Right lung (tissue), 5 donors: ENCODE measurements around the gene CCDC187. TPM values are rescaled to one million over a fixed set of nuclear protein-coding genes. Genes with fewer than 3 reads are reported as not detected.
"Not testable (repeated sequence)": the region's sequence is repeated elsewhere in the genome, so short reads cannot be mapped to it uniquely, and the experiment has no call there.

Source experiments
- DNase-seq, 2 donors: peaks; one replicate each; pipeline ENCODE4 v3.0.0-alpha.2; 2013
- polyA plus RNA-seq, 5 donors: library from polyadenylated mRNA; unstranded; fragments of 120-200 nt; gene quantifications; one replicate each; pipeline versions ENCODE4 v1.2.1 to v1.2.3, GENCODE V29; 2013; ENCODE audit warnings: inconsistent platforms in 1 of 5, low replicate concordance in 1 of 5; ENCODE audit not compliant: insufficient read length in 5 of 5, insufficient read depth in 1 of 5

Gene CCDC187
- polyA plus RNA-seq, 5 donors: 0.65 to 2.9 (median 1.8) TPM

DNA sequence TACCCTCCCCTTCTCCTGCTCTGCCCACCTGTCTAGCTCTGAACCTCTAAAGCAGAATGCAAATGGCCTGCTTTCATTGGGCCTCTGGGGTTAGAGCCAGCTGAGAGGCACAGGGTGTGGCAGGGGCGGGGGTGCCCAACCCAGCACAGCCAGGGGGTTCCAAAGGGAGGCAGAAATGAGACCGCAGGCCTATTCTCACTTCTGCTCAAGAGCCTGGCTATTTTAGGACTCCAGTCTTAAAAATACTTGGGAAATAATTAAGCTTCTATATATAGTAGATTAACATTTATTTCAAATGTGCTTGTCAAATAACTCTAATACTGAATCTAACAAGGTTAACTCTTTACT is 63.9 kb downstream of the CCDC187 start:
- DNase-seq: no peak

DNA sequence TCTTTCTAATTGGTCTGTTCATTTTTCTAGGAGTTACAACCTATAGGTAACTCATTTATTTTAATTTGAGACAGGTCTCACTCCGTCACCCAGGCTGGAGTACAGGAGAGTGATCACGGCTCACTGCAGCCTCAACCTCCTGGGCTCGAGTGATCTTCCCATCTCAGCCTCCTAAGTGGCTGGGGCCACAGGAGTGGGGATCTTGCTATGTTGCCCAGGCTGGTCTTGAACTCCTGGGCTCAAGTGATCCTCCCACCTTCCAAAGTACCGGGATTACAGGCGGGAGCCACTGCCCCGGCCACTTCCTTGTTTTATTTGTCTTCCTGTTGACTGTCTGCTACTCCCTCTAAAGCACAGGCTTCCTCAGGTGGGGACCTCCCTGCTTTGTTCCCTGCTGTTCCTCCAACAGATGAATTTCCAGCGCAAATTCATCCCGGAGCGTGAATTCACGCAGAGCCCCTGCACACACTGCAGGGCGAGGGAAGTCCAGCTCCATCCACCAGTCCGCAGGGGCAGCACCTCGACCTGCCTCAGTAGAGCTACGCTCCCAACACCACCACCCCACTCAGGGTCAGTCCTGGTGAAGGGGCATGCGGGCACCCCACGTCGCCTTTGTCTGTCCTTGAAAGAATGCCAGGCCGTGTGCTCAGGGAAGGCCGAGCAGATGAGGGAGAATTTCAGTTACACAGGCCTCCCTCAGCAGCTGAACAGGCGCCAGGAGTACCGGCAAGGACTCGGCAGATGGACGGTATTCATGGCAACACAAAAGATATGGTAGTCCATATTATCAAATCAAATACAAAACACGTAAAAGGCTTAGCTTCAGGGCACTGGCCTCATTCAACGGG is 64.5 kb downstream of the CCDC187 start:
- DNase-seq: no peak

DNA sequence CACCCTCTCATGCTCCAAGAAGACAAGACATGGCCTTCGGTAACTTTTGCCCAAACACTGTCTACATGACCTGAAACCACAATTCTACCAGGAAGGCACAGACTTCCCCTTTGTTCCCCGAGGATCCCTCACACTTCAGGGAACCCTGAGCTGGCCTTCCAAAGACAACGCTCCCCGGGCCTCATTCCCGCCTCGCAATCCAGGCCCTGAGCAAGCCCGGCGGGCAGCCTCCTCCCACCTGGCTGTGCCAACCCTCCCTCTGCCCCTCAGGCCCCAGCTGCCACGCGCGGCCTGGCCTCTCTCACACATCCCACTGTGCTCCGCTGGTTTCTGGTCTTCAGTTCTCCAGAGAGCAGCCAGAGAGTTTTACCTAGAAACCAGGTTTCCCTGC is 65.6 kb downstream of the CCDC187 start:
- no peak for DNase-seq

DNA sequence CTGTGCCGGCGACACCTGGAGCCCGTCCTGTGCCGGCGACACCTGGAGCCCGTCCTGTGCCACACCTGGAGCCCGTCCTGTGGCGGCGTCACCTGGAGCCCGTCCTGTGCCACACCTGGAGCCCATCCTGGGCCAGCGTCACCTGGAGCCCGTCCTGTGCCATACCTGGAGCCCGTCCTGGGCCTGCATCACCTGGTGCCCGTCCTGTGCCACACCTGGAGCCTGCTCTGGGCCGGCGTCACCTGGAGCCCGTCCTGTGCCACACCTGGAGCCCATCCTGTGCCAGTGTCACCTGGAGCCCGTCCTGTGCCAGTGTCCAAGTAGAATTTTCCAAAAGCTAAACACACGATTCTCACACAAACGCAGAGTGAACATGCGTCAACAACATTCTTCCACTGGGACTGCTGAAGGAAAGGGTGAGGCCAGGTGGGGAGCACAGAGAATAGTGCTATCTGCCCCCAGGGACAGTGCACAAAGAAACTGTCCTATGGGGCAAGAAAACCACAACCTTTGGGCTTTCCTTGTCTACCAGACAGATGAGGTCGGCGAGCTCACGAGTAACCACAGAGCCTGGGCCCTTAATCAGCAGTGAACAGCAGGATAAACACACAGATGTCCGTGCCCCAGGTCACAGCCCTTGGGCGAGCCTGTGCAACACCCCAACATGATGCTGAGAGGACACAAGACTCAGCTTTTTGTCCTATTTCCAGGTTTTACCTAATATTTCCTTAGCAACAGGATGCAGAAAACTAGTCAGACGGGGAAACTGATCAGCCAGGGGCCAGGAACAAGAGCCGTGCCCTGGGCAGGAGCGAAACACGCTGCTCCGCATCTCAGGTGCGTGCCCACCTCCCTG is 66.2 kb downstream of the CCDC187 start:
- no peak for DNase-seq

DNA sequence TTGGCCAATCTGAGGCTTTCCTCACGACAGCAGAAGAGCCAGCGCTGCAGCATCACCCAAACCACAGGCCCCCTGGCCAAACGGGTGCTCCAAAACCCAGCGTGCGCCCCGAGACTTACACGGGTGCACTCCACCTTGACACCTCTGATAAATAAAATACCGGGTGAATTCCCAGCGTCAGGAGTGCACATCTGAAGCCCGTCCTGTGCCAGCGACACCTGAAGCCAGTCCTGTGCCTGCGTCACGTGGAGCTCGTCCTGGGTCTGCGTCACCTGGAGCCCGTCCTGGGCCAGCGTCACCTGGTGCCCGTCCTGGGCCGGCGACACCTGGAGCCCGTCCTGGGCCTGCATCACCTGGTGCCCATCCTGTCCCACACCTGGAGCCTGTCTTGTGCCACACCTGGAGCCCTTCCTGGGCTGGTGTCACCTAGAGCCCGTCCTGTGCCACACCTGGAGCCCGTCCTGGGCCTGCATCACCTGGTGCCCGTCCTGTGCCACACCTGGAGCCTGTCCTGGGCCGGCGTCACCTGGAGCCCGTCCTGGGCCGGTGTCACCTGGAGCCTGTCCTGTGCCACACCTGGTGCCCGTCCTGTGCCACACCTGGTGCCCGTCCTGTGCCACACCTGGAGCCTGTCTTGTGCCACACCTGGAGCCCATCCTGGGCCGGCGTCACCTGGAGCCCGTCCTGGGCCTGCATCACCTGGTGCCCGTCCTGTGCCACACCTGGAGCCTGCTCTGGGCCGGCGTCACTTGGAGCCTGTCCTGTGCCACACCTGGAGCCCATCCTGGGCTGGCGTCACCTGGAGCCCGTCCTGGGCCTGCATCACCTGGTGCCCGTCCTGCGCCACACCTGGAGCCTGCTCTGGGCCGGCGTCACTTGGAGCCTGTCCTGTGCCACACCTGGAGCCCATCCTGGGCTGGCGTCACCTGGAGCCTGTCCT is 67.2 kb downstream of the CCDC187 start:
- not testable (repeated sequence) for DNase-seq

DNA sequence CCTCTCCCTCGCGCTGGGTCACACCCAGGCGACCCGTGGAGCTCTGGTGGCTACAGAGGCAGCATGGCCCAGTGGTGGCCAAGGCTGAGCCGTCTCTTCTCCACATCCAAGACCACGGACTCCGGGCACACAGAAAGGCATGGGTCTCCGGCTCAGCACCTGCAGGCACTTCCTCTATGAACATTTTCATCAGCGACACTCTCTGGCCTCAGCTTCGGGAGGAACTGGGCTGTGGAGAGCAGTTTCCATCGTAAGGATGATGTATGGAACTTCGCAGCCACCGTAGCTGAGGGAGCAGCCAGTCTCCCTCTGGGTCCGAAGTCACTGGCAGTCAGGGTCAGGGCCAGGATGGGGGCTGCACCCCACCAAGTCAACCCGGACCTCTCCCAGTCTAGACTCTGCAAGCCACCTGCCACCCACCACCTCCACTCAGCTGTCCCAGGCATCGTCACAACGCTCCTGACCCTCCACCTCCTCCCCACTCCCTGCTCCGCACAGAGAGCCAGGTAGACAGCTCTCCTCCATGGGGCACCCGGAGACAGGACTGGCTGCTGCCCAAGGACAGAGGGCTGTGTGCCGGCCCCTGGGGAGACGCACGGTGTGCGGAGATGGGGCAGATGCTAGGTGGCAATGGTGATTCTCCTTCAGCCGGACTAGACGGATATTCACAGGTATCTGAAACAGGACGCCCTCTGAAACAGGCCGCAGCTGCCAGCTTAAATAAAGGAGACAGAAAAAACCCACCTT is 68.0 kb downstream of the CCDC187 start:
- DNase-seq: no peak

DNA sequence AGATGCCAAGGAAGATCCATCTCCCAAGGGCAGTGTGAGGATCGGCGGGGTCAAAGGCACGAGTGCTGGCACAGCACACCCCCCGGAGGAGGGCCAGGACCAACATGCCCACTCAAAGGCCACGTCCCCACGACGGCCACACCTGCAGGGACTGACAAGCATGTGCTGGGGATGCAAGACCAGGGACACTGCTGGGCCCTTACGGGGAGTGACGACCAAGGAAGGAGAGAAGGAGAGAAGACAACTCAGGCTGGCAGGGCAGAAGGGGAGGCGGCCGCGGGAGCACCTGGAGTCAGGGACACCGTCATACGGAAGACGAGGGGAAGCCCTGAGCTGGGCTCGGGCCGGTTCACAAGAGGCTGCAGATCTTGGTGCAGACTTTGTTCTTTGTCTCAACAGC is 68.7 kb downstream of the CCDC187 start:
- no peak for DNase-seq

DNA sequence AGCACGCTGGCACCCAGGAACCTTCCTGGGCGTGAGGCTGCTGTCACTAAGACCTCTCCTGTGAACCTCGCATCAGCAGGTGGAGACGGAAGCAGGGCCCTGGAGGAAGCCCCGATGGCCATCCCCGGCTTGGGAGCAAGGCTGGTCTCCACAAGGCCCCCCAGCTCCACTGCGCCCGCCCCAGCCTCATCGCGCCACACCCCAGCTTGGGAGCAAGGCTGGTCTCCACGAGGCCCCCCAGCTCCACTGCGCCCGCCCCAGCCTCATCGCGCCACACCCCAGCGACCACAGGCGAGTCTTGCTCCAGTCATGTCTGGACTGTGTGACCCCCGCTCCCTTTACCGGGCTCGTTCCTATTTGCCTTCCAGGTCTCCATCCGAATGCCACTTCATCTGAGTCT is 69.3 kb downstream of the CCDC187 start:
- DNase-seq: no peak

DNA sequence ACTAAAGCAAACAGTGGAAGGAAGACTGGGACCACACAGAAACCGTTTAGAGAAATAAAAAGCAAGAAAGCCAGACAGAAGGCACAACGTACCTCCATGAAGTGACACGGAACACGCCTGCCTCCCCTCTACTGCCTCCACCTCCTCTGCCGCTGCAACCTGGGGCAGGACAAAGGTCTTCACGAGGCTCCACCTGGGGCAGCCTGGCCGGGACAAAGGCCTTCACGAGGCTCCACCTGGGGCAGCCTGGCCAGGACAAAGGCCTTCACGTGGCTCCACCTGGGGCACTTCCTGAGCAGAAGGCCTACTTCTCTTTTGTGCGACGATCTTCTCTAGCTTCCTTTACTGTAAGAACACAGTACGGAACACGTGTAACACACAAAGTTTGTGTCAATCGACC is 70.0 kb downstream of the CCDC187 start:
- DNase-seq: no peak

DNA sequence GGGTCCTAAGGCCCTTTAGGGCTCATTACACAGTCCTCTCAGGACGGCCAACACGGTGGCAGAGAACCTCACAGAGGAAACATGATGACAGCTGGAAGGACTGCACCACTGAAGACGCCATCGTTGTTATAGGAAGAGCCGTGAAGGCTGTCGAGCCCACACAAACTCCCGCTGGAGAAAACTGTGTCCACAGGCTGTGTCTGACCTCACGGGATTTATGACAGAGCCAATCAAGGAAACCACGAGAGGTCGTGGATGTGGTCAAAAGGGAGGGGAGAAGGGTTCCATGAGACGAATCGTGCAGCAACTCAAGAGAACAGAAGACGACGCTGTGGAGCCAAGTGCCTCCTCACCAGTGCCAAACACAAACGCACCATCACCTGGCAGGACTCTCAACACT is 70.5 kb downstream of the CCDC187 start:
- no peak for DNase-seq

DNA sequence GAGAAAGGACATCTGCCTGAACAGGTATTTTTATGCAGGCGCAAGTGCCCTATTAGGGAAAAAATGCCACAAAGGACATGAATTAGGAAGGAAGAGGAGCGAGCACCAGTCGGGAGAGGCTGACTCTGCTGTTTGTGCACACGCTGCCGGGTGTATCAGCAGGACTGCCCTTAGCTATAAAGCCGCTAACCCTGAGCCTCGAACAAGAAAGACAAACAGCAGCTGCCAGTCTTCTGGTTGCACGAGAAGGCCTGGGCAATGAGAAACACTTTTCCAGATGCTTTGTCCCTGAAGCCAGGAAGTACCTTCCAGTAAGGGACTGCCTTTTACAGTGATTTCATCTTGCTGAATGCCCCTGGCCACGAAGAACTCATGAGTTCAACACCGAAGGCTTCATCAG is 70.9 kb downstream of the CCDC187 start:
- DNase-seq: no peak

DNA sequence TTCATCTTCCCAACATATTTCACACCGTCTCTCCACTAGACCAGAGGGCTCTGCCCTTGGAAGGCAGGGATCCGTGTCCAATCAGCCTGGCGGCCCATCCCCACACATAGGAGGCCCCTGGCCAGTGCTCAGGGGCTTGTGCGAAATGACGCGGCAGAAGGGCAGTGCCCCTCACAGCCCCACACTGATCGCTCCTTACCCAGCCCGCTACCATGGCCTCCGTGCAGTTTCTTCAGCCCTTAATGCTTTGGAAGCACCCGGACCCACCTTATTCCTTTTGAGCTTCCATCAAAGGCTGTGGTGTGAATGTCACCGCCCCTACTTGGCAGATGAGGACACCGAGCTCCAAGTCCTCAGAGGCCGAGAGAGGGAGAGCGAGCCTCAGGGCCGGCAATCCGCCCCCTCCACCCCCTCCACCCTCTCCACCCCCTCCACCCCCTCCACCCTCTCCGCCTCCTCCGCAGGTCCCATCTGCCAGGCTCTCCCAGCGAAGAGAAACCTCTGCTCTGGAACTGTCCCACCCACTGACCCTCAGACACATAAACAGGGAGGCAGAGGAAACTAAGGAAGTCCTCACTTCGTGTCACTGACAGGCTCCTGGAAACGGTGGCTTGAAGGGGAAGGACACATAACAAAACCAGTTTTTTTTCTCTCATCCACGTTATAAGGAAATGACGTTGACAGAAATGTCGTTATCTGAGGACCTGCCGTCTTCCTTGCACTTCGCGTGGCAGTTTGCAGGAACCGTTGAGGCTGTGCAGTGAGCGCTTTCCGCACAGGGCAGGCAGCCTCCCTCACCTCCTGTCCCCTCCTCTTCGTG is 72.2 kb downstream of the CCDC187 start:
- no peak for DNase-seq

DNA sequence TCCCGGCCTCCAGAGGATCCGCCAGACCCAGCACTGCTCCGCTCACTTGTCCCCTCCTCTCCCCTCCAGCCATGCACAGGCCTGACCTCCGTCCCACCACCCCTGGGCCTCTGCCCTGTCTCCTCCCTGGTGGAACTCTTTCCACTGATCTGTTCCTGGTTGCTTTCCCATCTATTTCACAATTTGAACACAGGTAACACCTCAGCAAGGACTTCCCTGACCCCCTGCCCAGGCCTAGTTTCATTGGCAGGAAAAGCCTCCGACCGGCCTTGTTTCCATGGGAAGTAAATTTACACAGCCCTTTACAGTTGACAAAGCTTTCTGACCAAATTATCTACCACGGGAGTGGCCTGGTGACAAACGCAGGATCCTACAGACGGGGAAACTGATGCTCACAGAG is 73.1 kb downstream of the CCDC187 start:
- no peak for DNase-seq

DNA sequence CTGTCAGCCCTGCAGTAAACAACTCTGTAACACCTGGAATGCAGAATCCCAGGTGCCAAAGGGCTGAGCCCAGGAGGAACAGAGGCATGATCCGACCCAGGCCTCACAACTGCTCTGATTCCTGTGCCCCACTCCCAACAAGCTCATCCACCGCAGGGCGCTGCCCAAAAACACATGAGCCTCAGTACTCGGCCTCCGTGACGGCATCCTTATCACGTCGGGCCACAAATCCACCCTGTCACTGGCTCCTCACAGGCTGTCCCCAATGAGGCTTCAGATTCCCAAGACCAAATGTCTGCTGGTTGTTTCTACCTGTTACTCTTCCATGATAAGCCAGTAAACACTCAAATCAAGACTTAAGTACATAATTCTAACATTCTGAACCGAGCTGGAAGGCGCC is 73.5 kb downstream of the CCDC187 start:
- no peak for DNase-seq

DNA sequence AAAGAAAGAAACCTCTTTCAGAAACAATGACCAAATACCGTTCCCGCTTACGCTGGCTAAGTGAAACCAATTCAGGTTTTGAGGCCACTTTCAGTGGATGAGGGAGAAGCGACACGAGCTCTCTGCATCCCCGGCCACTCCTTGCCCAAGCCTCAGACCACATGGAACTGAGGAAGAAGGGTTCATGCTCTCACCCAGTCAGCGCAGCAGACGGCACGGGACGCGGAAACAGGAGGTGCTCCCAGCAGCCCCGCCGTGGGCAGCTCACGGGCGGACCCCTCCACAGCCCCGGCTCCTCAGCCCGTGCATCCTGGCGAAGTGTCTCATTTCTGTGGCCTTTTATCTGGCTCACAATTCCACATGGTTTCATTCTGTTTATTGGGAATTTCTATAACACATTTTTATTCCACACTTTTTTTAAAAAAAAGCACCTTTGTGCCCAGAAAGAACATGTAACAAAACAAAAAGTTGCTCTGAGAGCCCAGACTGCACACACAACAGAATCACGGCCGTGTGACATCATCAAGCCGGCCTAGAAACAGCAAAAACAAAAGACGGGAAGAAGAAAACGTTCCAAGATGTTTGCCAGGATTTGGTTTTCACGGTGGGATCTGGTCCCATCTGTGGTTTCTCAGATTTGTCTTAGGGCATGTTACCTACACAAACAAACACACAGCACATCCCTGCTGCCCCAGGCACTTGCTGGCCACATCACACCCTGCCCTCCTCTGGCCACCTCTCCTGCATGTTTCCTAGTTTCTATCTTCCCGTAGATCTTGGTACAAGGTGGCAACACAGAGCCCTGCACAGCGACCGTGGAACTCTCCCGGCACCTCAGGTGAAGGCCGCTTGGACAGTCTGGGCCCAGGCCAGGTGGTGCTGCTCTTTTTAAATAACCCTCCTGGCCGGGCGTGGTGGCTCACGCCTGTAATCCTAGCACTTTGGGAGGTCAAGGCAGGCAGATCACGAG is 74.5 kb downstream of the CCDC187 start:
- DNase-seq: no peak

DNA sequence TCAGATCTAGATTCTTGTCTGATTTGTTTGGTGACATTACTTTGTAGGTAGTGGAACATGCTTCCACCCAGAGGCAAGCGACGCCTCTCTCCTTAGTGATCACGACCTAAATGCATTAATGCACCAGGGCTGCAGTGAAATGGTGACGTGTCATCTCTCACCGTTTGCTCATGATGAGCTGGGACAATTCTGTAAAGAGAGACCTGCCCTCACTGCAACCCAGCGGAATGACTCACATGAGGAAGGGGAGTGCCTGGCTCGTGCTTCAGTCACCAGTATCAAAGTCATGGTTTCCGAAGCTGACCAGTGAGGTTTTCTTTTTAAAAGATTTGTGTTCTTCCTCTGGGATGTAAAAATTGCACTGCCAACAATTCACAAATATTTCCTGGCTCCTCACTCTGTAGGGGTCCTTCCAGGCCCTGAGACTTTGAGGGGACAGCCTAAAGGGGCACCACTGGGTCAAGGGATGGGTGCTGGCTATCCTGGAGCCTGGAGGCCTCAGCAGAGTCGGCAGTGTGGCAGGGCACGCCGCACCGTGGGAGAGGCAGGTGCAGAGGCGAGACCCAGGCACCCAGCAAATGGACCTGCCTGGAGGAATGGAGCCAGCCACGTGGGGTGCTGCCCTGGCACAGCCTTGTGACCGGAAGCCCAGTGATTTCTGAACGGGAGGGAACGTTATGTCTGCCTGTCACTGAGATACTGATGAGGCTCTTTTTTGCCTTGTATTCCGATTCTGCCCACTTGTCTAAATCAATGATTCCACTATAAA is 75.6 kb downstream of the CCDC187 start:
- DNase-seq: no peak

DNA sequence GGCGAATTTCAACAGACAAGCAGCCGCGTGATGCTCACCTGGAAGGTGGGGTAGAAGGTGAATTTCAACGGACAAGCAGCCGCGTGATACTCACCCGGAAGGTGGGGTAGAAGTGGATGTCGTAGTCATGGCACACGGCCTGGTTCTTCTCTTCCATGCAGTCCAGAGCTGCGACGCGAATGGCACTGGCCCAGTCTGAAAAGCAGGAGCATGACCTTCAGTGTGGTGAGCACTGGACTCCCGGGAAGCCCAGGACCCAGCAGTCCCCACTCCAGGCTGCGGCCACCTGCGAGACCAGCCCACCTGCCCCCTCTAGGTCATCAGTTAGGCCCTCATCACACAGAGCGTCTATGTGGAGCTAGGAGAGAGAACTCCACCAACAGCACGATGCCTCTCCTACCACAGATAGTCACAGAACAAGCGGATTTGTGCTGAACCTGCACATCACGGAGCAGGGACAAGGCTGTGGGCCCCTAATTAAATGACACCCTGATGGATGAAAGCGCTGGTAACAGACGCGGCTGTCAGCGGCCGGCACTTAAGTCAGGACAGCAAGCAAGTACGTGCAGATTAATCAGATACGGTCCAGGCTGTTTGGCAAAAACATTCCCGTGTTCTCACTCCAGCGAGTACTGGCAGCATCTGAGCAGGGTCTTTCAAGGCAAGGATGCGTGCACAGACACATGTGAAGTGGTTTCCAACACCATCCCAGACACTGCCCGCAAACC is 77.0 kb downstream of the CCDC187 start:
- DNase-seq: no peak
